Brain microvascular endothelial cell (primary cell): ENCODE data around the gene ELMO3.
A peak's percentile ranks its signal among the peaks of the same experiment; 100 is the strongest.

ENCODE experiments used
- DNase-seq: peaks from one replicate; pipeline ENCODE4 v3.0.0-alpha.2; 2020
- H3K27ac ChIP-seq: fragments of 250-450 bp; sonication (Bioruptor Pico); 2 replicates; pipeline ENCODE4 v1.5.1; 2020; ENCODE audit warnings: mild to moderate bottlenecking, moderate library complexity
- H3K27me3 ChIP-seq: fragments of 250-450 bp; sonication (Bioruptor Pico); replicated peaks from 2 replicates; pipeline ENCODE4 v1.5.1; 2020; ENCODE audit warnings: mild to moderate bottlenecking
- H3K36me3 ChIP-seq: fragments of 250-450 bp; sonication (Bioruptor Pico); replicated peaks from 2 replicates; pipeline ENCODE4 v1.5.1; 2020; ENCODE audit warnings: mild to moderate bottlenecking
- H3K4me3 ChIP-seq: 2 replicates; pipeline ENCODE4 v1.5.1; 2011; ENCODE audit warnings: low read depth, mild to moderate bottlenecking, control low read depth, low read length, moderate library complexity
- CTCF ChIP-seq: IDR thresholded peaks from 2 replicates; pipeline ENCODE4 v1.5.1; 2011; ENCODE audit warnings: low read depth, mild to moderate bottlenecking, moderate library complexity, low read length, control low read depth, inconsistent platforms; ENCODE audit errors: missing control alignments
- in situ Hi-C: cut with HindIII; loops from 2 replicates; pipeline ENCODE4 v1.10.0; 2017; ENCODE audit warnings: low sequenced_read_pairs, low pct_ligation_motif_present

The ELMO3 gene

GRCh38 chr16:67199011-67199807 is at the start of gene ELMO3:
Gene ELMO3 (plus strand): TSS chr16:67199131. CDS start chr16:67199327, 196 bp downstream.
- in situ Hi-C loops: no loop called here
- H3K36me3 ChIP-seq: peaks cover 61% of the 10 kb centered on the region
- H3K27ac ChIP-seq: no peak within 1 kb of the TSS
- TF ChIP-seq CTCF: peak; percentile 47
- no peaks in the 10 kb centered on the region for H3K27me3 ChIP-seq
- H3K4me3 ChIP-seq: no peak within 1 kb of the TSS
- no peak for DNase-seq

- Histone ChIP-seq H3K27ac (no peak overlapping the region), H3K4me3 (no peak overlapping the region), H3K36me3 (peaks cover 23% of the 10 kb centered on the region), H3K27me3 (no peaks in the 10 kb centered on the region)
- in situ Hi-C loops: no loop called here
- no peak for TF ChIP-seq CTCF
- no peak for DNase-seq
These were observed 49.5 kb upstream of the ELMO3 start for GRCh38 chr16:67149276-67150046.

GRCh38 chr16:67150047-67150832 is 48.7 kb upstream of the ELMO3 start:
- H3K27me3 ChIP-seq: no peaks in the 10 kb centered on the region
- DNase-seq: peak; percentile 37
- in situ Hi-C loops: no loop called here
- peak overlapping the region; percentile 25 for H3K27ac ChIP-seq
- peaks cover 16% of the 10 kb centered on the region for H3K36me3 ChIP-seq
- H3K4me3 ChIP-seq: peak overlapping the region; percentile 58
- TF ChIP-seq CTCF: peak; percentile 1

GRCh38 chr16:67150833-67151396 is 48.0 kb upstream of the ELMO3 start, which contains the start of gene B3GNT9:
Gene B3GNT9 (minus strand): TSS chr16:67150998. CDS start chr16:67150485, 513 bp downstream.
- DNase-seq: peak; percentile 43

More at GRCh38 chr16:67150833-67151396, 48.0 kb upstream of the ELMO3 start, which contains the start of gene B3GNT9:
- TF ChIP-seq CTCF: no peak
- peak within 1 kb of the TSS; percentile 58 for H3K4me3 ChIP-seq
- H3K27ac ChIP-seq: peak within 1 kb of the TSS; percentile 25
- peaks cover 13% of the 10 kb centered on the region for H3K36me3 ChIP-seq
- peaks cover 5% of the 10 kb centered on the region for H3K27me3 ChIP-seq
- in situ Hi-C loops: no loop called here
